ENCODE data around the gene FAM200C. TPM values are rescaled to one million over a fixed set of nuclear protein-coding genes. Genes with fewer than 3 reads are reported as not detected.

FAM200C gene
- total RNA-seq, 1 experiment from 2014 or later = 4.2 TPM

DNA sequence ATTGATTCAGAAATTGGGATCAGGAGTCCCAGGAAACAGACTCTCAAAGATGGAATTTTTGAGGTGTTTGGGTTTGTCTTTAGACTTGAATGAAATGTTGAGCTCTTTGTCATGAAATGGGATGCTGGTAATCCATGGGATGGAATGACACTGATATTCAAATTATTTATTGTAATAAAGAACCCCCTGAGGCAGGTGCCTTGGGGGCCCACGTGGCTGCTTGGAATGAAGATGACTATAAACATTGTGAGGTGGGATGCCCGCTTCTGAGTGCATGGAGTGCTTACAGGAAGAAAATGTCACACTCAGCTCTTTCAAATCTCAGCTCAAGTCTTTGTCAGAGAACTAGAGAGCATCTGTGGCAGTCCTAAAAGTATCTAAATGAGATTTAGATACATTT, 19.8 kb downstream of the FAM200C start:
- Histone ChIP-seq H3K9me2 (ENCODE audit: insufficient read depth) (no peaks in the 10 kb centered on the region), H3K9me3 (ENCODE audit: control insufficient read depth in 1 of 2, insufficient read depth in 1 of 2, low read depth in 1 of 2, low read length in 2 of 2) (no peaks in the 10 kb centered on the region), H3K79me2 (ENCODE audit: insufficient read depth, low read length) (no peaks in the 10 kb centered on the region), H3K4me2 (ENCODE audit: low read length) (no peak overlapping the region), H3K9ac (ENCODE audit: low read length) (no peak overlapping the region), H3K4me1 (ENCODE audit: control insufficient read depth in 1 of 2, insufficient read depth in 2 of 2, low read length in 2 of 2) (no peaks in the 10 kb centered on the region), H3K27ac (ENCODE audit: low read depth, low read length) (no peak overlapping the region), H2AFZ (ENCODE audit: low read depth, low read length, poor library complexity, severe bottlenecking) (no peak overlapping the region), H3K4me3 (replicated peaks in 1 of 2; ENCODE audit: low read depth in 1 of 2, low read length in 2 of 2) (no peak overlapping the region), H3K36me3 (ENCODE audit: control insufficient read depth in 1 of 2, insufficient read depth in 2 of 2, low read length in 2 of 2) (no peaks in the 10 kb centered on the region), H4K20me1 (ENCODE audit: insufficient read depth) (no peaks in the 10 kb centered on the region), H3K27me3 (ENCODE audit: insufficient read depth, low read length) (peaks cover 21% of the 10 kb centered on the region)
- intact Hi-C loops (cut with micrococcal nuclease) = no loop called here
- DNase-seq (ENCODE audit: low read depth, low spot score) (no peak), ATAC-seq (no peak)
- ChIA-PET POLR2A (no interaction called here), RAD21 (ENCODE audit: low non-redundant PET in 1 of 2, low total read pairs in 2 of 2, uncharacterized antibody in 2 of 2, unreplicated experiment in 2 of 2) (no interaction called here), CTCF (interaction anchor here (1.0 to 1.1 kb wide), 2 partner anchors 11 to 358 kb away, joined by 3 to 5 read pairs; no protein-coding TSS in a partner anchor)
- no peak for TF ChIP-seq CEBPB (IDR thresholded peaks at IDR 0.05; ENCODE audit: low read depth)
- TF ChIP-seq SIN3A (IDR thresholded peaks at IDR 0.05; ENCODE audit: low read depth) = no peak
- no peak for TF ChIP-seq CBX3 (IDR thresholded peaks at IDR 0.05; ENCODE audit: low read depth)
- no peak for TF ChIP-seq SP1 (IDR thresholded peaks at IDR 0.05; ENCODE audit: low read depth)
- TF ChIP-seq SRF (IDR thresholded peaks at IDR 0.05; ENCODE audit: low read depth) = no peak
- no peak for TF ChIP-seq JUND (IDR thresholded peaks at IDR 0.05)
- TF ChIP-seq ZNF274 (IDR thresholded peaks at IDR 0.05; ENCODE audit: low read depth, low read length) = no peak
- no peak for TF ChIP-seq EZH2 (IDR thresholded peaks at IDR 0.05)
- no peak for TF ChIP-seq TCF7L2 (IDR thresholded peaks at IDR 0.05; ENCODE audit: borderline replicate concordance, extremely low read depth, insufficient read depth, insufficient read length)
- no peak for TF ChIP-seq YY1 (IDR thresholded peaks at IDR 0.05; ENCODE audit: extremely low read depth, insufficient replicate concordance, low read depth, low read length)
- no peak for TF ChIP-seq EGR1 (IDR thresholded peaks at IDR 0.05; ENCODE audit: low read depth)
- no peak for TF ChIP-seq POLR2AphosphoS5 (IDR thresholded peaks at IDR 0.05; ENCODE audit: low read depth, low read length)
- TF ChIP-seq, protein P1, sequence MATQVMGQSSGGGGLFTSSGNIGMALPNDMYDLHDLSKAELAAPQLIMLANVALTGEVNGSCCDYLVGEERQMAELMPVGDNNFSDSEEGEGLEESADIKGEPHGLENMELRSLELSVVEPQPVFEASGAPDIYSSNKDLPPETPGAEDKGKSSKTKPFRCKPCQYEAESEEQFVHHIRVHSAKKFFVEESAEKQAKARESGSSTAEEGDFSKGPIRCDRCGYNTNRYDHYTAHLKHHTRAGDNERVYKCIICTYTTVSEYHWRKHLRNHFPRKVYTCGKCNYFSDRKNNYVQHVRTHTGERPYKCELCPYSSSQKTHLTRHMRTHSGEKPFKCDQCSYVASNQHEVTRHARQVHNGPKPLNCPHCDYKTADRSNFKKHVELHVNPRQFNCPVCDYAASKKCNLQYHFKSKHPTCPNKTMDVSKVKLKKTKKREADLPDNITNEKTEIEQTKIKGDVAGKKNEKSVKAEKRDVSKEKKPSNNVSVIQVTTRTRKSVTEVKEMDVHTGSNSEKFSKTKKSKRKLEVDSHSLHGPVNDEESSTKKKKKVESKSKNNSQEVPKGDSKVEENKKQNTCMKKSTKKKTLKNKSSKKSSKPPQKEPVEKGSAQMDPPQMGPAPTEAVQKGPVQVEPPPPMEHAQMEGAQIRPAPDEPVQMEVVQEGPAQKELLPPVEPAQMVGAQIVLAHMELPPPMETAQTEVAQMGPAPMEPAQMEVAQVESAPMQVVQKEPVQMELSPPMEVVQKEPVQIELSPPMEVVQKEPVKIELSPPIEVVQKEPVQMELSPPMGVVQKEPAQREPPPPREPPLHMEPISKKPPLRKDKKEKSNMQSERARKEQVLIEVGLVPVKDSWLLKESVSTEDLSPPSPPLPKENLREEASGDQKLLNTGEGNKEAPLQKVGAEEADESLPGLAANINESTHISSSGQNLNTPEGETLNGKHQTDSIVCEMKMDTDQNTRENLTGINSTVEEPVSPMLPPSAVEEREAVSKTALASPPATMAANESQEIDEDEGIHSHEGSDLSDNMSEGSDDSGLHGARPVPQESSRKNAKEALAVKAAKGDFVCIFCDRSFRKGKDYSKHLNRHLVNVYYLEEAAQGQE (IDR thresholded peaks at IDR 0.05; ENCODE audit: low read depth) = no peak
- no peak for TF ChIP-seq MAX (IDR thresholded peaks at IDR 0.05)
- no peak for TF ChIP-seq FOSL1 (IDR thresholded peaks at IDR 0.05; ENCODE audit: low read depth)
- no peak for TF ChIP-seq RAD21 (IDR thresholded peaks at IDR 0.05; ENCODE audit: low read depth)
- TF ChIP-seq CTCF (IDR thresholded peaks at IDR 0.05 in 2 of 3, conservative IDR thresholded peaks at IDR 0.05 in 1 of 3; ENCODE audit: borderline replicate concordance in 1 of 3, insufficient read depth in 1 of 3, low read depth in 2 of 3, low read length in 2 of 3) = no peak
- TF ChIP-seq ZFX (IDR thresholded peaks at IDR 0.05) = no peak
- no peak for TF ChIP-seq ZBTB33 (IDR thresholded peaks at IDR 0.05; ENCODE audit: extremely low read depth, insufficient replicate concordance, low read length)
- no TSS peak for BruUV-seq (replicated peaks)
